Colonic mucosa (tissue), 4 donors: ENCODE measurements around the gene ZNF213. TPM values are rescaled to one million over a fixed set of nuclear protein-coding genes. Genes with fewer than 3 reads are reported as not detected.
"Not testable (repeated sequence)": the region's sequence is repeated elsewhere in the genome, so short reads cannot be mapped to it uniquely, and the experiment has no call there.

Experiments used
- DNase-seq: peaks from one replicate; pipeline ENCODE4 v3.0.0-alpha.2; 2020
- H3K27ac ChIP-seq: fragments of 200-600 bp; one replicate; pipeline ENCODE4 v1.8.0; 2021
- H3K27me3 ChIP-seq: fragments of 200-600 bp; one replicate; pipeline ENCODE4 v1.8.0; 2021
- H3K36me3 ChIP-seq: fragments of 200-600 bp; one replicate; pipeline ENCODE4 v1.8.0; 2021
- H3K4me1 ChIP-seq: fragments of 200-600 bp; one replicate; pipeline ENCODE4 v1.8.0; 2021; ENCODE audit warnings: mild to moderate bottlenecking
- H3K4me3 ChIP-seq: fragments of 200-600 bp; one replicate; pipeline ENCODE4 v1.8.0; 2021
- H3K9ac ChIP-seq, 2 donors: one replicate each; pipeline ENCODE4 v1.7.0; 2013; ENCODE audit warnings: control low read depth in 2 of 2, low read depth in 2 of 2, low read length in 2 of 2
- H3K9me3 ChIP-seq: fragments of 200-600 bp; one replicate; pipeline ENCODE4 v1.8.0; 2021
- CTCF ChIP-seq: fragments of 200-600 bp; IDR thresholded peaks from one replicate; pipeline ENCODE4 v1.8.0; 2022; ENCODE audit warnings: antibody characterized with exemption, mild to moderate bottlenecking
- intact Hi-C: fragments of 100-400 bp; cut with DNase I; formaldehyde crosslinking; loops from one replicate; pipeline ENCODE4 v1.14.1; 2022
- total RNA-seq, 2 donors: library from RNA; stranded (reverse); fragmentation: NEBNext Ultra II Directional in 1 of 2; extraction: Animal tissue kit (Norgen Biotek cat#: 25700) in 1 of 2; gene quantifications; one replicate each; pipeline ENCODE4 v1.2.1, GENCODE V29; 2021
- donor health status: healthy.
- donor health status: DM: no; HTN: no; CAD: no.
- donor health status: DM: no; HTN: no; CAD: no.

Gene ZNF213
- total RNA-seq, 2 donors from 2014 or later: 12.4 to 20.4 TPM

GRCh38 chr16:3161235-3162018 is 26.6 kb downstream of the ZNF213 start:
- Histone ChIP-seq H3K27ac (peak overlapping the region; percentile 78), H3K4me1 (peaks cover 6% of the 10 kb centered on the region), H3K9me3 (no peaks in the 10 kb centered on the region), H3K4me3 (no peak overlapping the region), H3K9ac (peak overlapping the region; percentile 8 to 58), H3K36me3 (no peaks in the 10 kb centered on the region), H3K27me3 (no peaks in the 10 kb centered on the region)
- no peak for TF ChIP-seq CTCF
- DNase-seq: peak; percentile 61
- intact Hi-C loops: no loop called here

GRCh38 chr16:3164121-3164991 is 29.5 kb downstream of the ZNF213 start:
- Histone ChIP-seq H3K36me3 (no peaks in the 10 kb centered on the region), H3K27ac (no peak overlapping the region), H3K27me3 (peaks cover 13% of the 10 kb centered on the region), H3K4me1 (peaks cover 6% of the 10 kb centered on the region), H3K9ac (no peak overlapping the region), H3K9me3 (no peaks in the 10 kb centered on the region), H3K4me3 (no peak overlapping the region)
- no peak for TF ChIP-seq CTCF
- intact Hi-C loops: no loop called here
- DNase-seq: no peak

- TF ChIP-seq CTCF: no peak
- H3K36me3 ChIP-seq: no peaks in the 10 kb centered on the region
- DNase-seq: no peak
- intact Hi-C loops: loop anchor here (5.0 kb wide), 1 partner anchor 103 kb away; no protein-coding TSS in a partner anchor
- H3K27me3 ChIP-seq: peaks cover 22% of the 10 kb centered on the region
- peaks cover 1% of the 10 kb centered on the region for H3K4me1 ChIP-seq
- no peak overlapping the region for H3K27ac ChIP-seq
- H3K9me3 ChIP-seq: no peaks in the 10 kb centered on the region
- peak overlapping the region in 1 of 2 donors; percentile 6 for H3K9ac ChIP-seq
- no peak overlapping the region for H3K4me3 ChIP-seq
Measured at GRCh38 chr16:3165111-3165822, 30.4 kb downstream of the ZNF213 start.

GRCh38 chr16:3166505-3166886 is 31.7 kb downstream of the ZNF213 start:
- Histone ChIP-seq H3K27me3 (peaks cover 34% of the 10 kb centered on the region), H3K9me3 (no peaks in the 10 kb centered on the region), H3K27ac (no peak overlapping the region), H3K4me1 (no peaks in the 10 kb centered on the region), H3K4me3 (no peak overlapping the region), H3K9ac (no peak overlapping the region), H3K36me3 (no peaks in the 10 kb centered on the region)
- intact Hi-C loops: loop anchor here (5.0 kb wide), 1 partner anchor 104 kb away; no protein-coding TSS in a partner anchor
- no peak for DNase-seq
- TF ChIP-seq CTCF: no peak

- not testable (repeated sequence) for H3K4me1 ChIP-seq
- peaks cover 54% of the 10 kb centered on the region for H3K27me3 ChIP-seq
- intact Hi-C loops: loop anchor here (5.0 kb wide), 1 partner anchor 106 kb away; no protein-coding TSS in a partner anchor
Measured at GRCh38 chr16:3168729-3169128, 33.9 kb downstream of the ZNF213 start.

More at GRCh38 chr16:3168729-3169128, 33.9 kb downstream of the ZNF213 start:
- H3K27ac ChIP-seq, DNase-seq, H3K4me3 ChIP-seq, H3K9me3 ChIP-seq, H3K9ac ChIP-seq, H3K36me3 ChIP-seq: not testable (repeated sequence)
